HG03521 (cell line): ENCODE measurements around the gene LMO4.

Experiments
- ATAC-seq: cut with Tn5 transposase; IDR thresholded peaks from one replicate; pipeline ENCODE4 v1.9.1; 2021; ENCODE audit warnings: mild to moderate bottlenecking, moderate library complexity; ENCODE audit not compliant: unreplicated experiment

LMO4 gene

GRCh38 chr1:87356591-87356990, 27.9 kb downstream of the LMO4 start:
- no peak for ATAC-seq

- no peak for ATAC-seq
These were observed 29.5 kb downstream of the LMO4 start for GRCh38 chr1:87358219-87358618.

GRCh38 chr1:87359586-87359985, 30.9 kb downstream of the LMO4 start:
- no peak for ATAC-seq

- no peak for ATAC-seq
These were observed 33.6 kb downstream of the LMO4 start for GRCh38 chr1:87362063-87362833.

GRCh38 chr1:87362834-87363426, 34.2 kb downstream of the LMO4 start:
- no peak for ATAC-seq

- ATAC-seq, result no peak
These were observed 38.9 kb downstream of the LMO4 start for GRCh38 chr1:87367549-87367948.

- ATAC-seq, result no peak
These were observed 40.2 kb downstream of the LMO4 start for GRCh38 chr1:87368907-87369306.

GRCh38 chr1:87369736-87370478, 41.2 kb downstream of the LMO4 start:
- ATAC-seq, result no peak

GRCh38 chr1:87370544-87370943, 41.9 kb downstream of the LMO4 start:
- no peak for ATAC-seq

- no peak for ATAC-seq
These were observed 50.6 kb downstream of the LMO4 start for GRCh38 chr1:87379306-87379705.

- ATAC-seq, result no peak
These were observed 57.6 kb downstream of the LMO4 start for GRCh38 chr1:87386217-87386790.

- ATAC-seq, result no peak
These were observed 59.7 kb downstream of the LMO4 start for GRCh38 chr1:87388411-87388810.

- no peak for ATAC-seq
These were observed 60.3 kb downstream of the LMO4 start for GRCh38 chr1:87389011-87389410.

GRCh38 chr1:87389546-87389945, 60.9 kb downstream of the LMO4 start:
- no peak for ATAC-seq

- no peak for ATAC-seq
These were observed 63.8 kb downstream of the LMO4 start for GRCh38 chr1:87392248-87393192.

- no peak for ATAC-seq
These were observed 64.9 kb downstream of the LMO4 start for GRCh38 chr1:87393445-87394085.

GRCh38 chr1:87394513-87394912, 65.8 kb downstream of the LMO4 start:
- ATAC-seq, result no peak

- no peak for ATAC-seq
These were observed 66.3 kb downstream of the LMO4 start for GRCh38 chr1:87394982-87395381.
